Stimulated activated CD8-positive, alpha-beta memory T cell treated with anti-CD3 and anti-CD28 coated beads, Interleukin-7, amount 100 ng/mL, for 24 hours (primary cell): Measurements from ENCODE around the gene BANP.
"Not testable (repeated sequence)": the region's sequence is repeated elsewhere in the genome, so short reads cannot be mapped to it uniquely, and the experiment has no call there.

Experiments used
- DNase-seq: peaks from one replicate; pipeline ENCODE4 v3.0.0-alpha.2; 2020; ENCODE audit warnings: low read depth

Gene BANP

DNA sequence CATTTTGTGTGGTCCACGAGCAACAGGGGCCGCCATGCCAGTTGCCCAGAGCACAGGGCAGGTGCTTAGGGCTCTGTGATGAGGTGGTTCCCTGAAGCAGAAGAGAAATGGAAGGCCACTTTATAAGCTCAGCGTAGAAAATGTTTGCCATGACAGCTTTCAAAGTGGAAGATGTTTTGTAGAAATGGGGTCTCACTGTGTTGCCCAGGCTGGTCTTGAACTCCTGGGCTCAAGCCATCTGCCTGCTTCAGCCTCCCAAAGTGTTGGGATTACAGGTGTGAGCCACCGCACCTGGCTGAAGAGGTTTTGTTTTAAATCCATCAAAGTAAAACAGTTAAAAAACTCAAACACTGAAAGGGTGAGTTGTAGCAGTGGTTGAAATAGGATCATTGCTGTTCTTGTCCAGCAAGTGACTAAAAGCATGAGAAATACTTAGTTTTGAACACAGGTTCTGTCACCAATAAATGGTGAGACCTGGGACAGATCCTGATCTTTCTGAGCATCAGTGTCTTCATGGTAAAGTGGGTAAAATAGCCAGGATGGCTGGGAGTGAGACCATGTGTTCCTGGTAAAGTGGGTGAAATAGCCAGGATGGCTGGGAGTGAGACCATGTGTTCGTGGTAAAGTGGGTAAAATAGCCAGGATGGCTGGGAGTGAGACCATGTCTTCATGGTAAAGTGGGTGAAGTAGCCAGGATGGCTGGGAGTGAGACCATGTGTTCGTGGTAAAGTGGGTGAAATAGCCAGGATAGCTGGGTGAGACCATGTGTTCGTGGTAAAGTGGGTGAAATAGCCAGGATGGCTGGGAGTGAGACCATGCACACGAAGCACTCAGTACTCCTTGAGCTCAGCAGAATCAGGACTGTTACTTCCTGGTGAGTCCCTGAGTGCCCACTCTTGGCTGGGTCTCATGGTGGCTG, 46.0 kb downstream of the BANP start:
- DNase-seq = no peak

- not testable (repeated sequence) for DNase-seq
Measured at GRCh38 chr16:87998184-87998793, 47.1 kb downstream of the BANP start.

GRCh38 chr16:87998992-87999391, 47.8 kb downstream of the BANP start:
- not testable (repeated sequence) for DNase-seq

- DNase-seq = no peak
Measured at GRCh38 chr16:88002211-88002610, 51.0 kb downstream of the BANP start.

GRCh38 chr16:88002749-88003148, 51.5 kb downstream of the BANP start:
- DNase-seq = no peak

- no peak for DNase-seq
Measured at GRCh38 chr16:88003316-88003715, 52.1 kb downstream of the BANP start.

DNA sequence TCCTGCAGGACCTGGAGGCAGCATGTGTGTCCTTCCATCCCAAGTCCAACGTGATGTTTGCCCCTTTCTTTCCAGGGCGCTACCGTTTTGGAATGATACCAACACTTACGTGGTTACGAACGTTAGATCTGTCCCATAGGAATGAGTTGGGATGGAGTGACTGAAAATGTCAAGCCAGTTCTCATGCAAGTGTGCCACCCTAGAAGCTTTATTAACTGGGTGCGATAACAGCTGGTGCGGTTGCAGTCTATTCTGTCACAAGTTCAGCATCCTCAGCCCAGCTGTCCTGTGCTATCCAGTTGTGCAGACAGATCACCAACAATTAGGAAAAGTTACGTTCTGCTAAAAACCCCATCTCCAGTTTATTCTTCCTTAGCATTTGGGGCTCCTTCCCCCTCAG, 52.5 kb downstream of the BANP start:
- no peak for DNase-seq

- no peak for DNase-seq
Measured at GRCh38 chr16:88004391-88004790, 53.2 kb downstream of the BANP start.

GRCh38 chr16:88005181-88005581, 53.9 kb downstream of the BANP start:
- DNase-seq = no peak

DNA sequence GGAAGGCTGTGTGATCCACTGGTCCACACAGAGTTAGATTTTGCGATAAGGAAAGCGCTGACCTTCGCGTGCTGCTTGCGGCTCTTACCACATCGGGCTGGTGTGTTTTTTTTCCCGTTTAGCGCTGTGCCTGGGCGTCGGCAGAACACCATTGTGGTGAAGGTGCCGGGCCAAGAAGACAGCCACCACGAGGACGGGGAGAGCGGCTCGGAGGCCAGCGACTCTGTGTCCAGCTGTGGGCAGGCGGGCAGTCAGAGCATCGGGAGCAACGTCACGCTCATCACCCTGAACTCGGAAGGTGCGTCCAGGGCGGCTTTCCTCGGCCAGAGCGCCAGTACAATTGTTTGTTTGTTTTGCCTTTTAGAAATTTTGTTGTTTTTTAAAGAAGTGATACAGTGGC, 54.7 kb downstream of the BANP start:
- no peak for DNase-seq

- no peak for DNase-seq
Measured at GRCh38 chr16:88007321-88007731, 56.1 kb downstream of the BANP start.

- no peak for DNase-seq
Measured at GRCh38 chr16:88008840-88009239, 57.6 kb downstream of the BANP start.

DNA sequence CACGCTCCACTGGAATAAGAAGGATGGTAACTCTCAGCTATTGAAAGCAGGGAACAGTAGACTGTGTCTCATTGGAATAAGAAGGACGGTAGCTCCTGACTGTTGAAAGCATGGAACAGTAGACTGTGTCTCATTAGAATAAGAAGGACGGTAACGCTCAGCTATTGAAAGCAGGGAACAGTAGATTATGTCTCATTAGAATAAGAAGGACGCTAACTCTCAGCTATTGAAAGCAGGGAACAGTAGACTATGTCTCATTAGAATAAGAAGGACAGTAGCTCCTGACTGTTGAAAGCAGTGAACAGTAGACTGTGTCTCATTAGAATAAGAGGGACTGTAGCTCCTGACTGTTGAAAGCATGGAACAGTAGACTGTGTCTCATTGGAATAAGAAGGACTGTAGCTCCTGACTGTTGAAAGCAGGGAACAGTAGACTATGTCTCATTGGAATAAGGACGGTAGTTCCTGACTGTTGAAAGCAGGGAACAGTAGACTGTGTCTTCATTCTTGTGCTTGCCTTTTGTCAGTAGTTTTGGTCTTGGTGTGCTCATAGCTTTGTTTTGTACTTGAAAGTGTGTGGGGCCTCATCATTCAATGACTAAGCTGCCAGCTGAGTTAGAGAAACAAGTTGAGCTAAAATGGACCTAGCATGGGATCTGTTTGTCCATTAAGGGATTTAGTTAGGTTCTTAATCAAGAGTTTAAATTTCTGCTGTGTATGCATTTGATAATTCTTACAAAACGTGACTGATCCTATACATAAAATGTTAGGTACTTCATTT, 58.5 kb downstream of the BANP start:
- no peak for DNase-seq

GRCh38 chr16:88010343-88010967, 59.2 kb downstream of the BANP start:
- no peak for DNase-seq

- no peak for DNase-seq
Measured at GRCh38 chr16:88010968-88011483, 59.8 kb downstream of the BANP start.

DNA sequence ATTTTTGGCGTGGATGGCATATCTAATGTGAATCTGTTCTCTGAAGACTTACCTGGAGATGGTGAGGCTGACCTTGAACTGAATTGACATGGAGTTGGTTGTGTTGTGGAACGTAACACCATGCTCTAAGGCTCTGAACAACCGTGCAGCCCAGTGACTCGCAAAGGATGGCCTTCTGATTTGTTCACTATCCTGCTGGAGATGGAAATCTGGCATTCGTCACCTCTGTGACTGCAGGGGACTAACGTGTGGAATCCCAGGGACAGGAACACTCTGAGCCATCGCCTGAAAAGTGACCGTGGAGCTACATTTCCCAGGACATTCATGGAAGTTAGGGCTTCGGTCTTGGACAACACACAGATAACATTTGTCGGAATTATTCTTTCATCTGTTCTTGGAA, 61.1 kb downstream of the BANP start:
- no peak for DNase-seq

DNA sequence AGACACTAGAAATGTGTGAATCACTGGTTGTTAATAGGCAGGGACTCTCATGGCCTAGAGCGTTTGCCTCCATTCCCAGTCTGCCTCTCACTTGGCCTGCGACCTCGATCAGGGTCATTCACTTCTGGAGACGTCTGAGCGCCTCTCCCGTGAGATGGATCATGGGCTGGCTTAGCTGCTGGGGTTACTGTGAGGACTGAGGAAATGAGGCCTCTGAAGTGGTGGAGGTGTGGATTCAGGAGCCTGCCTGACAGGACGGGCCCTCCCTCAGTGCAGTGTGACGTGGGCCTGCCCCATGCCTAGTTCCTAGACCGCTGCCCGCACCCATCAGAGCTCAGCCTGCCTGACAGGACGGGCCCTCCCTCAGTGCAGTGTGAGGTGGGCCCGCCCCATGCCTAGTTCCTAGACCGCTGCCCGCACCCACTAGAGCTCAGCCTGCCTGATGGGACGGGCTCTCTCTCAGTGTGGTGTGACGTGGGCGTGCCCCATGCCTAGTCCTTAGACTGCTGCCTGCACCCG, 61.9 kb downstream of the BANP start:
- DNase-seq = no peak

DNA sequence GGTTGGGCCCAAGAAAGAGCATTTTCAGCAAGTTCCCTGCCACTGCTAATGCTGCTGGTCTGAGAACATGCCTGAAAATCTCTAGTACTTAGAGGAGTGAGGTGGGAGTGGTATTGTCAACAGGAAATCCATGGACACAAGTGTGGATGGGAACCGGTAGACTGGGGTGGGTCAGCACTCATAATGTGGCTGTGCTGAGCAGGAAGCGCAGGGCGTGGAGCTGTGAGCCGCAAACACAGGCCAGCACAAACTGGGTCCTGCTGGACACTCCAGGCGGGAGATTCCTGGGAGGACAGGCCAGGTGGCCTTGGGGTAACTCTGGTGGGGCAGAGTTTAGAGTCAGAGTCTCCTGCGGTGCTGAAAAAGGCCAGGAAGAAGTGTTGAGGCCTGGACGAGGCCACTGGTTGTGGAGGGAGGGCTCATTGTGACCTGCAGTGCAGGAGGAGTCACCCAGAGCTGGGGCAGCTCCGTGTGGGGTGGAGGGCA, 62.6 kb downstream of the BANP start:
- no peak for DNase-seq

DNA sequence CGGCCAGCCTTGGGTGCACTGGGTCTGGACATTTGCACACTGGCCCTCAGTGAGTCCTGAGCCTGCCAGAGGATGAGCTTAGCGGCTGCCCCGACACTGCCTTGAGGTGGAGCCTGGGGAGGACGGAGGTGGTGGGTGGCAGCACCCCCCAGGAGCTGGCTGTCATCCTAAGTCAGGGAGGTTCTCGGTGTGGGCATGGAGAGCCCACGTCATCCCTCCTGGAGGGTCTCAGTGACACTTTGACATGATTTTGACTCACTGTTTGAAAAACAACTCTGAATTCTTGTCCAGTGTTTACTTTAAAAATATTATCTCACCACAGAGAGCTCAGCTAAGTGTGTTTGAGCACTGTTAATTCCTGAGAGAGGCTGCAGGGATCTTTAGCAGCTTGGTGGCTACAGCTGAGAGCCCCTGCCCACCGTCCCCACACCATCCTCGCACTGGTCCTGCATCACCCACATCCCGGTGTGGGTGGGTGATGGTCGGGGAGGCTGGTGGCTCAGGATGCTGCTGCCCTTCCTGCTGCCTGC, 63.1 kb downstream of the BANP start:
- DNase-seq = no peak

- no peak for DNase-seq
Measured at GRCh38 chr16:88014954-88015805, 63.9 kb downstream of the BANP start.

DNA sequence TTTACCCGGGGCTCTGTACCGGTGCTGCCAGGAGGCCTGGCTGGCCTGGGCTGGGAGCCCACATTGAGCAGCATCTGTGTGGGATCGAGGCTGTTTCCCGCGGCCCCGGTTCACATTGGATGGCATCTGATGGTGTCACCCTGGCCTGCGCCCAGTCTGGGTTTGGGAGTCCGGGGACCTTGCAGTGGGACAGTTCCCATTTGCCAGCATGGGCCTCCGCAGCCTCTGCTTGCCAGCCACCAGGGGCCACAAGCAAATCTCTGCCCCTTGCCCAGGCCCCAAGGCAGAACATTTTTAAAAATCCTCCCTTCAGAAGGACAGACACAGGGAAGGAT, 64.5 kb downstream of the BANP start:
- DNase-seq = no peak
